Astrocyte (in vitro differentiated cells and primary cell): ENCODE measurements around the gene MAP2K2.

Experiments used
- EZH2 ChIP-seq: IDR thresholded peaks from 2 replicates; pipeline ENCODE4 v1.6.1; 2012; ENCODE audit warnings: mild to moderate bottlenecking, low read length, inconsistent platforms; ENCODE audit not compliant: insufficient read depth
- TF ChIP-seq, protein P1 (sequence below): IDR thresholded peaks from 2 replicates; pipeline ENCODE4 v1.5.1; 2011; ENCODE audit warnings: low read depth, mild to moderate bottlenecking, inconsistent platforms, low read length, moderate library complexity; ENCODE audit not compliant: insufficient read depth

DNA sequence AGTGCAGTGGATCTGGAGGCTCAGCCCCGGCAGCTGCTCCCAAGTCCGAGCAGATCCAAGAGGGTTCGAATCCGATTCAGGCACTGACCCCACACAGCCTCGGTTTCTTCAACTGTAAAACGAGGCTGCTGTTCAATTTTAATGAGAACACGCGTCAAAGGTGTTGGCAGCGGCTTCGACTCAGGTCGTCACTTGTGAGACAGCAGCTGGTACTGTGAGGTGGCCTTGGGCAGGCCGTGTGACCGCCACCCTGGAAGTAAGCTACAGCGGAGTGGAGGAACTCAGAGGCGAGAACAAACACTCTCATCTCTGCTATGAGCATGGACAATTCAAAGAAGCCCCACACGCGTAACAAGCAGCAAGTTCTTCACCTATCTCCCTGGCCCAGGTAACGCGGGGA is 9.7 kb downstream of the MAP2K2 start:
- TF ChIP-seq, protein P1, sequence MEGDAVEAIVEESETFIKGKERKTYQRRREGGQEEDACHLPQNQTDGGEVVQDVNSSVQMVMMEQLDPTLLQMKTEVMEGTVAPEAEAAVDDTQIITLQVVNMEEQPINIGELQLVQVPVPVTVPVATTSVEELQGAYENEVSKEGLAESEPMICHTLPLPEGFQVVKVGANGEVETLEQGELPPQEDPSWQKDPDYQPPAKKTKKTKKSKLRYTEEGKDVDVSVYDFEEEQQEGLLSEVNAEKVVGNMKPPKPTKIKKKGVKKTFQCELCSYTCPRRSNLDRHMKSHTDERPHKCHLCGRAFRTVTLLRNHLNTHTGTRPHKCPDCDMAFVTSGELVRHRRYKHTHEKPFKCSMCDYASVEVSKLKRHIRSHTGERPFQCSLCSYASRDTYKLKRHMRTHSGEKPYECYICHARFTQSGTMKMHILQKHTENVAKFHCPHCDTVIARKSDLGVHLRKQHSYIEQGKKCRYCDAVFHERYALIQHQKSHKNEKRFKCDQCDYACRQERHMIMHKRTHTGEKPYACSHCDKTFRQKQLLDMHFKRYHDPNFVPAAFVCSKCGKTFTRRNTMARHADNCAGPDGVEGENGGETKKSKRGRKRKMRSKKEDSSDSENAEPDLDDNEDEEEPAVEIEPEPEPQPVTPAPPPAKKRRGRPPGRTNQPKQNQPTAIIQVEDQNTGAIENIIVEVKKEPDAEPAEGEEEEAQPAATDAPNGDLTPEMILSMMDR, result no peak
- TF ChIP-seq EZH2, result no peak
